NCI-H510A treated with DMSO at 0.1 percent for 48 hours (cell line): ENCODE measurements around the gene PDE4C.

ENCODE experiments used
- DNase-seq: peaks from one replicate; lab custom pipeline; 2025; lab: John Stamatoyannopoulos, UW

Gene PDE4C

GRCh38 chr19:18225702-18226468 lies at the start of gene PDE4C:
Gene PDE4C (minus strand): TSS chr19:18226438. CDS start chr19:18226415, 23 bp downstream.
- DNase-seq, result no peak

GRCh38 chr19:18274781-18275356 lies 48.6 kb upstream of the PDE4C start:
- DNase-seq, result no peak

- no peak for DNase-seq
These were observed 48.1 kb upstream of the PDE4C start, which contains the start of gene IQCN for GRCh38 chr19:18274219-18274780. Gene IQCN (minus strand): TSS chr19:18274452. CDS start chr19:18269478, 4,974 bp downstream.

- DNase-seq, result no peak
These were observed 47.5 kb upstream of the PDE4C start for GRCh38 chr19:18273561-18274218.

GRCh38 chr19:18271433-18271841 lies 45.2 kb upstream of the PDE4C start:
- no peak for DNase-seq

GRCh38 chr19:18270326-18270725 lies 44.1 kb upstream of the PDE4C start:
- no peak for DNase-seq

GRCh38 chr19:18269070-18269723 lies 43.0 kb upstream of the PDE4C start:
- DNase-seq, result no peak

- no peak for DNase-seq
These were observed 40.8 kb upstream of the PDE4C start for GRCh38 chr19:18266771-18267686.

- no peak for DNase-seq
These were observed 39.3 kb upstream of the PDE4C start for GRCh38 chr19:18265582-18265981.

- no peak for DNase-seq
These were observed 38.8 kb upstream of the PDE4C start for GRCh38 chr19:18264971-18265540.

- DNase-seq, result no peak
These were observed 38.1 kb upstream of the PDE4C start for GRCh38 chr19:18264137-18264854.

GRCh38 chr19:18263324-18264136 lies 37.3 kb upstream of the PDE4C start:
- no peak for DNase-seq

- no peak for DNase-seq
These were observed 36.7 kb upstream of the PDE4C start for GRCh38 chr19:18262917-18263316.

GRCh38 chr19:18262144-18262543 lies 35.9 kb upstream of the PDE4C start:
- no peak for DNase-seq

GRCh38 chr19:18261474-18261873 lies 35.2 kb upstream of the PDE4C start:
- no peak for DNase-seq

GRCh38 chr19:18259893-18260292 lies 33.7 kb upstream of the PDE4C start:
- no peak for DNase-seq

GRCh38 chr19:18257503-18258470 lies 31.5 kb upstream of the PDE4C start:
- DNase-seq, result no peak
